ENCODE measurements around the gene QTRT2. TPM values are rescaled to one million over a fixed set of nuclear protein-coding genes. Genes with fewer than 3 reads are reported as not detected.

Gene QTRT2
- total RNA-seq (2022) (44.3 and 45.7 TPM in 2 replicates), Bru-seq, nascent RNA (percentile 89 among the genes with signal in this experiment), BruChase-seq, experiment 1, labeled RNA remaining after a 6-hour chase (percentile 71 among the genes with signal in this experiment), BruChase-seq, experiment 2, labeled RNA remaining after a 2-hour chase (percentile 83 among the genes with signal in this experiment)
- long read RNA-seq, full-length matches to known transcripts: 19 of 30 reads
- long read RNA-seq, partial matches to known transcripts: 4 of 30 reads
- long read RNA-seq, other reads (novel, unspliced or antisense): 7 of 30 reads

DNA sequence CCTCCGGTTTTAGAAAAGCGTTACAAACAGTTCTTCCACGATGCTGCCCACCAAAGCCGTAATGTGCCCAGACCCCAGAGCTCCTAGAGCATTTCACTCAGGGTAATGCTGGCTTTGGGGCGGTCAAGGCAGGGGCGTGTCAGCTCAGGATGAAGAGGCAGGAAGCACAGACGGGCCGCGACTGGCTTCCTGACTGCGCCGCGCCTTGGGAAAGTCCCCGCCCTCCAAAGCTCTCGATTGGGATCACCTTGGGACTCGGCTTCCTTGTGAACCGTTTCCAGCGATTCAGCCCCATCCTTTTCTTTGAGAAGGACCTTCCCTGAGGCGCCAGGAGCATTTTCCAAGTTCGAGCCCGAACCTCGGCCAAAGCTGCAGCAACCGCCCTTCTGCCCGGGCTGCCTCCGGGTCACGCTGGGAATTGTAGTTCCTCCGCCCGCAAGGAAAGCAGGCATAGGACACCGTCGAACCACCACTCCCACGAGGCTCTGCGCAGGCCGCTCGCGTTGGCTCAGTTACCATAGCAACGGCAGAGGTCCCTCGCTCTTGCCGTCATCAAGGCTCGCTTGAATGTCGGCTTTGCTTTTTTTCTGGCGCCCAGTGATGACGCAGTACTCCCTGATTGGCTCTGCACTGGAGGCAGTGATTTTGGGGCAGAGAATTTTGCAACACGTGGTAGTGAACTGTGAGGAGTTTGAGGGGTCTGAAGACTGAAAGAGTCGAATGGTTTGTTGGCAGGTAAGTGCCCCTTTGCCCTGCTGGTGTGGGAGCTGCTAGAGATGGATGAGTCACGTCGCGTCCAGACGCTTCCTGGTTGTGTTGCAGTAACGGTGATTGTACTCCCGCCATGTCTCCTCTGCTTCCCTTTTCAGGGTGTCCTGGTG is at the start of gene QTRT2, which contains the start of gene CCDC191:
TSS of gene QTRT2 (plus strand) at position 608 of the 881 bp plus-strand sequence. CDS start 8,521 bp downstream, outside the sequence.
TSS of gene CCDC191 (minus strand) at position 397 of the 881 bp plus-strand sequence. CDS start at position 337, 60 bp downstream.
- TF ChIP-seq, protein P1, sequence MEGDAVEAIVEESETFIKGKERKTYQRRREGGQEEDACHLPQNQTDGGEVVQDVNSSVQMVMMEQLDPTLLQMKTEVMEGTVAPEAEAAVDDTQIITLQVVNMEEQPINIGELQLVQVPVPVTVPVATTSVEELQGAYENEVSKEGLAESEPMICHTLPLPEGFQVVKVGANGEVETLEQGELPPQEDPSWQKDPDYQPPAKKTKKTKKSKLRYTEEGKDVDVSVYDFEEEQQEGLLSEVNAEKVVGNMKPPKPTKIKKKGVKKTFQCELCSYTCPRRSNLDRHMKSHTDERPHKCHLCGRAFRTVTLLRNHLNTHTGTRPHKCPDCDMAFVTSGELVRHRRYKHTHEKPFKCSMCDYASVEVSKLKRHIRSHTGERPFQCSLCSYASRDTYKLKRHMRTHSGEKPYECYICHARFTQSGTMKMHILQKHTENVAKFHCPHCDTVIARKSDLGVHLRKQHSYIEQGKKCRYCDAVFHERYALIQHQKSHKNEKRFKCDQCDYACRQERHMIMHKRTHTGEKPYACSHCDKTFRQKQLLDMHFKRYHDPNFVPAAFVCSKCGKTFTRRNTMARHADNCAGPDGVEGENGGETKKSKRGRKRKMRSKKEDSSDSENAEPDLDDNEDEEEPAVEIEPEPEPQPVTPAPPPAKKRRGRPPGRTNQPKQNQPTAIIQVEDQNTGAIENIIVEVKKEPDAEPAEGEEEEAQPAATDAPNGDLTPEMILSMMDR (IDR thresholded peaks at IDR 0.05; ENCODE audit: unreplicated experiment): no peak
- Mint-ChIP-seq H3K4me1 (ENCODE audit: low read depth, unreplicated experiment) (peaks cover 16% of the 10 kb centered on the region), H3K4me3 (ENCODE audit: low read depth, unreplicated experiment) (peak within 1 kb of the TSS; percentile 100), H3K27me3 (ENCODE audit: unreplicated experiment) (no peaks in the 10 kb centered on the region), H3K27ac (ENCODE audit: unreplicated experiment) (peak within 1 kb of the TSS; percentile 100), H3K9me3 (ENCODE audit: low read depth, unreplicated experiment) (no peaks in the 10 kb centered on the region), H3K36me3 (ENCODE audit: insufficient read depth, unreplicated experiment) (peaks cover 25% of the 10 kb centered on the region)
- intact Hi-C loops (cut with micrococcal nuclease; ENCODE audit: unreplicated experiment): no loop called here
- BruUV-seq (replicated peaks): TSS peak; percentile 81
- peak; percentile 96 for DNase-seq
- CTCF ChIA-PET: no interaction called here

DNA sequence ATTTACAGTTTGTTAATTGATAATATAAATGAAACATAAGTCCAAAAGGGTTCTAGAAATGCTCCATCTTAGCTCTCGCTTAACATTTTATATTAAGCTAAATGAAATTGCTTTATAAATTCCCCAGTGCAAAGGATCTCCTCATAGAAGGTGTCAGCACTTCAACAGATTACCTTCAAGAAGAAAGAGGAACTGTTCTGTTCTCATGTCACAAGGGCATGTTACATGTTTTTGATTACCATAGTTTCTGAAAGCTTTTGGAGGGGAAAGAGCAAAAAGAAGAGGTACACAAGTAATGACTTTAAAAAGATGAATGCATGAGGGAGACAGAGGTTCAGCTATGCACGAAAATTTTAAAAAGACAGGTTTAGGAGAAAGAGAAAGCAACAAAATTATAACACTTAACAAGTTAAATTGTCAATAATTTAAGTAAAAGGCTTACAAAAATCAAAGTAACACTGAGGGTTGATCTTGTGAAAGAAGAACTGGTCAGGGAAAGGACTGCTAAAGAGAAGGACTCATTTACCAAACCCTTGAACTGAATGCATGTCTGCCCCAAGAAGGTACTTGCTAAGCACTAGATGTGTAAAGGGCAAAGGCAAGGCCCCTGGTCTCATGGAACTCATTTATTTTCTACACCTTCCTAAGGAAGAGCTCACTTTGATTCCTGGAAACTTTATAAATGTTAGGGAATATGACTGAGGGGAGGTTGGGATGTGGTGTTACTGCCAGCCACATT is 45.3 kb upstream of the QTRT2 start:
- TF ChIP-seq, protein P1 (IDR thresholded peaks at IDR 0.05; ENCODE audit: unreplicated experiment): no peak

DNA sequence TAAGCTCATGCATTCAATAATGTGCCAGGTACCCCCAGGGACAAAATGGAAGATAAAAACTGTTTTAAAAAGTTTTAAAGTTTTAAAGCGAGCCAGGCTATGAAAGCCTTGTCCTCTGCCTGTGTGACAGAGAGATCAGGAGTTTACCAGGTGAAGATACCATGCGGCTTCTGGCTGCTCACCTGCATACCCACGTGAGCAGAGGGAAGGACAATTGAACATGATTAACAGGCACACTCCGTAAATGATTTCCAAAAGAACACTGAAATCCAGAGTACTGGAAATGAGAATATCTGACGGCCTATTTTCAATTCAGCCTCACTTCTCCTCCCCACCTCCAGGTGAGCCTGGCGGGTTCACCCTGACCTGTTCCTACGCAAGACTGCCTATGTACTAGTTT is 42.3 kb upstream of the QTRT2 start:
- no peaks in the 10 kb centered on the region for H3K36me3 Mint-ChIP-seq (ENCODE audit: insufficient read depth, unreplicated experiment)
- H3K27ac Mint-ChIP-seq (ENCODE audit: unreplicated experiment): no peak overlapping the region
- CTCF ChIA-PET: no interaction called here
- intact Hi-C loops (cut with micrococcal nuclease; ENCODE audit: unreplicated experiment): no loop called here
- no peak overlapping the region for H3K4me3 Mint-ChIP-seq (ENCODE audit: low read depth, unreplicated experiment)
- no peaks in the 10 kb centered on the region for H3K4me1 Mint-ChIP-seq (ENCODE audit: low read depth, unreplicated experiment)
- H3K27me3 Mint-ChIP-seq (ENCODE audit: unreplicated experiment): no peaks in the 10 kb centered on the region
- TF ChIP-seq, protein P1 (IDR thresholded peaks at IDR 0.05; ENCODE audit: unreplicated experiment): no peak
- BruUV-seq (replicated peaks): no TSS peak
- no peaks in the 10 kb centered on the region for H3K9me3 Mint-ChIP-seq (ENCODE audit: low read depth, unreplicated experiment)
- no peak for DNase-seq

More for the DNA sequence above, 45.3 kb upstream of the QTRT2 start:
- intact Hi-C loops (cut with micrococcal nuclease; ENCODE audit: unreplicated experiment): no loop called here
- H3K27ac Mint-ChIP-seq (ENCODE audit: unreplicated experiment): no peak overlapping the region
- no peaks in the 10 kb centered on the region for H3K27me3 Mint-ChIP-seq (ENCODE audit: unreplicated experiment)
- no peaks in the 10 kb centered on the region for H3K36me3 Mint-ChIP-seq (ENCODE audit: insufficient read depth, unreplicated experiment)
- no TSS peak for BruUV-seq (replicated peaks)
- H3K9me3 Mint-ChIP-seq (ENCODE audit: low read depth, unreplicated experiment): no peaks in the 10 kb centered on the region
- CTCF ChIA-PET: no interaction called here
- no peaks in the 10 kb centered on the region for H3K4me1 Mint-ChIP-seq (ENCODE audit: low read depth, unreplicated experiment)
- H3K4me3 Mint-ChIP-seq (ENCODE audit: low read depth, unreplicated experiment): no peak overlapping the region
- no peak for DNase-seq

DNA sequence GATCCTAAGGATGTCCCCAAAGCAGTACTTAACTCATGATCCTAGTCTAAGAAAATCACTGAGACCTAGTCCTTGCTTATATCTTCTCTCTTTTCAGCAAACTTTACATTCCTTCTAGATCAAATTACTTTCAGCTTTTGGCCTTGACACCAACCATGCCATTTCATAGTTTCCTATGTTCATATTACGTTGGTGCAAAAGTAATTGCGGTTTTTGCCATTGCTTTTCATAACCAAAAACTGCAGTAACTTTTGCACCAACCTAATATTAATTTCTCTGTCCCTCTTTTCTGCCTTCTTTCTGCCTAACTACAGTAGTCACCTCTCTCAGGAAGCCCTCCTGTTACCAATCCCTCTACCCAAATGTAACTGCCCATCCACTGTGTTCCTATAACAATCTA is 37.1 kb upstream of the QTRT2 start:
- Mint-ChIP-seq H3K4me3 (ENCODE audit: low read depth, unreplicated experiment) (no peak overlapping the region), H3K4me1 (ENCODE audit: low read depth, unreplicated experiment) (no peaks in the 10 kb centered on the region), H3K9me3 (ENCODE audit: low read depth, unreplicated experiment) (no peaks in the 10 kb centered on the region), H3K27ac (ENCODE audit: unreplicated experiment) (no peak overlapping the region), H3K36me3 (ENCODE audit: insufficient read depth, unreplicated experiment) (no peaks in the 10 kb centered on the region), H3K27me3 (ENCODE audit: unreplicated experiment) (no peaks in the 10 kb centered on the region)
- no peak for DNase-seq
- intact Hi-C loops (cut with micrococcal nuclease; ENCODE audit: unreplicated experiment): no loop called here
- CTCF ChIA-PET: no interaction called here
- TF ChIP-seq, protein P1 (IDR thresholded peaks at IDR 0.05; ENCODE audit: unreplicated experiment): no peak
- BruUV-seq (replicated peaks): no TSS peak
